Activated CD8-positive, alpha-beta memory T cell treated with anti-CD3 and anti-CD28 coated beads, Interleukin-2, amount 50 U/mL, for 1 hour (primary cell): ENCODE data around the gene DNAH12.
"Not testable (repeated sequence)": the region's sequence is repeated elsewhere in the genome, so short reads cannot be mapped to it uniquely, and the experiment has no call there.

Experiments used
- DNase-seq: peaks from one replicate; pipeline ENCODE4 v3.0.0-alpha.2; 2020; ENCODE audit errors: extremely low read depth

The DNAH12 gene

GRCh38 chr3:57420001-57420400 lies 124.1 kb downstream of the DNAH12 start:
- no peak for DNase-seq

GRCh38 chr3:57411715-57412114 lies 132.4 kb downstream of the DNAH12 start:
- DNase-seq = no peak

GRCh38 chr3:57409471-57409870 lies 134.7 kb downstream of the DNAH12 start:
- DNase-seq = no peak

GRCh38 chr3:57402675-57403074 lies 141.5 kb downstream of the DNAH12 start:
- DNase-seq = no peak

GRCh38 chr3:57397175-57398026 lies 146.7 kb downstream of the DNAH12 start:
- peak; percentile 1 for DNase-seq

- DNase-seq = no peak
Observed at GRCh38 chr3:57393977-57394376, 150.2 kb downstream of the DNAH12 start.

- DNase-seq = no peak
Observed at GRCh38 chr3:57391767-57392166, 152.4 kb downstream of the DNAH12 start.

- no peak for DNase-seq
Observed at GRCh38 chr3:57389271-57389670, 154.9 kb downstream of the DNAH12 start.

- DNase-seq = no peak
Observed at GRCh38 chr3:57386307-57386706, 157.8 kb downstream of the DNAH12 start.

GRCh38 chr3:57385498-57385897 lies 158.6 kb downstream of the DNAH12 start:
- DNase-seq = no peak

- no peak for DNase-seq
Observed at GRCh38 chr3:57383838-57384237, 160.3 kb downstream of the DNAH12 start.

GRCh38 chr3:57383406-57383805 lies 160.7 kb downstream of the DNAH12 start:
- DNase-seq = no peak

GRCh38 chr3:57382933-57383332 lies 161.2 kb downstream of the DNAH12 start:
- DNase-seq = no peak

GRCh38 chr3:57370341-57370740 lies 173.8 kb downstream of the DNAH12 start:
- DNase-seq = no peak

- not testable (repeated sequence) for DNase-seq
Observed at GRCh38 chr3:57365089-57365488, 179.1 kb downstream of the DNAH12 start.

- DNase-seq = not testable (repeated sequence)
Observed at GRCh38 chr3:57356275-57356674, 187.9 kb downstream of the DNAH12 start.

GRCh38 chr3:57354768-57355167 lies 189.4 kb downstream of the DNAH12 start:
- no peak for DNase-seq

GRCh38 chr3:57350271-57350670 lies 193.9 kb downstream of the DNAH12 start:
- DNase-seq = no peak

- not testable (repeated sequence) for DNase-seq
Observed at GRCh38 chr3:57339071-57339642, 205.0 kb downstream of the DNAH12 start.

GRCh38 chr3:57338272-57339070 lies 205.7 kb downstream of the DNAH12 start:
- not testable (repeated sequence) for DNase-seq

GRCh38 chr3:57335283-57335938 lies 208.7 kb downstream of the DNAH12 start:
- DNase-seq = no peak

- DNase-seq = no peak
Observed at GRCh38 chr3:57331078-57331610, 213.0 kb downstream of the DNAH12 start.
